ENCODE measurements around the gene CTSC.

- TF ChIP-seq CTCF (IDR thresholded peaks at IDR 0.05; ENCODE audit: insufficient read depth, low read length, poor library complexity, severe bottlenecking) (no peak), EZH2phosphoT487 (conservative IDR thresholded peaks at IDR 0.05; ENCODE audit: low read length) (no peak)
Observed at GRCh38 chr11:88345949-88346348, 8.4 kb upstream of the CTSC start.
